HepG2 (cell line): ENCODE data around the gene ABCC3. TPM values are rescaled to one million over a fixed set of nuclear protein-coding genes. Genes with fewer than 3 reads are reported as not detected.

Experiments used
- ASH2L ChIP-seq: fragments of 300-600, 200-600 bp; sonication (generic); IDR thresholded peaks from 2 replicates; pipeline ENCODE4 v1.7.0; 2017; ENCODE audit warnings: low read depth, mild to moderate bottlenecking, moderate library complexity, mixed read lengths, low read length; ENCODE audit not compliant: insufficient read length
- ATF7 ChIP-seq, 2 experiments: fragments of 450-650 bp in 1 of 2; sonication (generic) in 1 of 2; formaldehyde crosslinking in 1 of 2; IDR thresholded peaks; 2 replicates each; pipeline versions ENCODE4 v1.4.0 to v1.6.1; 2016 to 2020; ENCODE audit warnings: antibody characterized with exemption in 1 of 2, mild to moderate bottlenecking in 1 of 2, missing genetic modification reagents in 1 of 2
- FOSL1 ChIP-seq: sonication (generic); formaldehyde crosslinking; IDR thresholded peaks from 2 replicates; pipeline ENCODE4 v1.9.0; 2021; ENCODE audit warnings: missing genetic modification reagents, borderline replicate concordance
- MXD4 ChIP-seq: IDR thresholded peaks from 2 replicates; pipeline ENCODE4 v1.6.1; 2016; ENCODE audit warnings: mild to moderate bottlenecking, missing biosample characterization, missing genetic modification reagents
- SP5 ChIP-seq: IDR thresholded peaks from 2 replicates; pipeline ENCODE4 v1.6.1; 2016; ENCODE audit warnings: low read depth, borderline replicate concordance
- THAP11 ChIP-seq: IDR thresholded peaks from 2 replicates; pipeline ENCODE4 v1.6.1; 2016; ENCODE audit warnings: missing biosample characterization, missing genetic modification reagents
- ZBTB3 ChIP-seq: sonication (generic); formaldehyde crosslinking; IDR thresholded peaks from 2 replicates; pipeline ENCODE4 v1.4.0; 2020; ENCODE audit warnings: low read depth, mild to moderate bottlenecking, moderate library complexity, missing genetic modification reagents, borderline replicate concordance
- ZKSCAN1 ChIP-seq: fragments of 150-350 bp; IDR thresholded peaks from 2 replicates; pipeline ENCODE4 v1.6.1; 2014; ENCODE audit warnings: low read length
- ZNF564 ChIP-seq: sonication (generic); formaldehyde crosslinking; IDR thresholded peaks from 2 replicates; pipeline ENCODE4 v1.8.1; 2023; ENCODE audit warnings: mild to moderate bottlenecking, missing genetic modification reagents
- ZNF670 ChIP-seq: sonication (generic); formaldehyde crosslinking; IDR thresholded peaks from 2 replicates; pipeline ENCODE4 v1.8.0; 2022; ENCODE audit warnings: mild to moderate bottlenecking, missing genetic modification reagents, borderline replicate concordance
- ZNF775 ChIP-seq: sonication (generic); formaldehyde crosslinking; IDR thresholded peaks from 2 replicates; pipeline ENCODE4 v1.4.0; 2020; ENCODE audit warnings: missing genetic modification reagents, mild to moderate bottlenecking, moderate library complexity, borderline replicate concordance
- polyA plus RNA-seq, 8 experiments: library from polyadenylated mRNA; depleted of rRNA in 3 of 8; stranded (reverse) in 7 of 8; unstranded in 1 of 8; fragments of >200 nt; fragmentation: Illumina TruSeq in 4 of 8; extraction: Trizol in 4 of 8; gene quantifications; 2 replicates each; pipeline versions ENCODE4 v1.2.1 to v1.2.3, GENCODE V29; 2011 to 2016; ENCODE audit warnings: low read depth in 4 of 8, missing spikeins in 1 of 8, mixed read lengths in 1 of 8; ENCODE audit not compliant: insufficient read depth in 1 of 8
- total RNA-seq, 5 experiments: library from RNA; depleted of rRNA; stranded (reverse); fragments of >200 nt; fragmentation: Illumina TruSeq; extraction: Trizol; gene quantifications; 2 replicates each; pipeline ENCODE4 v1.2.3, GENCODE V29; 2016; ENCODE audit warnings: low read depth in 1 of 5
- TF ChIP-seq, protein P1 (sequence below): sonication (generic); formaldehyde crosslinking; IDR thresholded peaks from 2 replicates; pipeline ENCODE4 v1.4.0; 2020; ENCODE audit warnings: missing genetic modification reagents
- TF ChIP-seq, protein P2 (sequence below): sonication (generic); formaldehyde crosslinking; IDR thresholded peaks from 2 replicates; pipeline ENCODE4 v1.9.0; 2021; ENCODE audit warnings: missing genetic modification reagents, borderline replicate concordance
- TF ChIP-seq, protein P3 (sequence below): sonication (generic); formaldehyde crosslinking; IDR thresholded peaks from 2 replicates; pipeline ENCODE4 v1.5.0; 2020; ENCODE audit warnings: mild to moderate bottlenecking, missing genetic modification reagents, borderline replicate concordance

The ABCC3 gene
- total and polyA plus RNA-seq, 2 of the 13 experiments (the other 11 are each of a cell fraction or from before 2014, with no cell fraction given) = 25.2 to 50.7 TPM

DNA sequence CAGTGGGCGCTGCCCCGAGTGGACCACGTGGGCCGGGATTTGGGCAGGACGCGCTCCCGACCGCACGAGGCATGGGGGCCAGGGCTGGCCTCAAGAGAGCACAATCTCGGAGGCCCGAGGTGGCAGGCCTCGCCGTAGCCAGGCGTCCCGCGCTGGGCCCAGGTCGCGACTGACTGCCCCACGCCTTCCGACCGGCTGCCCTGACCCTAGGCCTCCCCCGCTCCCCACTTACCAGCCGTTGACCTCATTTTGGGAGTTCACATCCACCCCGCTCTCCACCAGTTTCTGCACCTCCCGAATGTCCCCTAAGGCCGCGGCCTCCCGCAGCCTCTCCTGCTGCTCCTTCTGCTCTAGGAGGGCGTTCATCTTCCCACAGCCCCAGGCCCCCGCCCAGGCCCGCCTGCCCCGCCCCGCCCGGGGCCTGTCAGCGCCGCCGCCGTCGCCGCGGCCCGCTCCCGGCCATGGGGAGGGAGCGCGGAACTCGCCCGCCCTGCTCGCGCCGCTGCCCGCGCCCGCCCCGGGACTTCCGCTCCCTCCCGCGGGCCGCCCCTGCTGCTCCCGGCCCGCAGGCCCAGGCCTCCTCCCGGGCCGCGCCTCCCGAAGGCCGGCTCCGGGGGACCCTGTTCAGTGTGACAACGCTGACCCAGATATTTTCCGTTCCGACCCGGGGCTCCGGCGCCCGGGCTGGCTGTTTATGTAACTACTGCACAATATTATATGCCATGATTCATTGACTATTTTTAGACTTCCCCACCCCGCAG is 72.8 kb downstream of the ABCC3 start, which contains the start of gene ANKRD40 (continued):
- TF ChIP-seq, protein P1, sequence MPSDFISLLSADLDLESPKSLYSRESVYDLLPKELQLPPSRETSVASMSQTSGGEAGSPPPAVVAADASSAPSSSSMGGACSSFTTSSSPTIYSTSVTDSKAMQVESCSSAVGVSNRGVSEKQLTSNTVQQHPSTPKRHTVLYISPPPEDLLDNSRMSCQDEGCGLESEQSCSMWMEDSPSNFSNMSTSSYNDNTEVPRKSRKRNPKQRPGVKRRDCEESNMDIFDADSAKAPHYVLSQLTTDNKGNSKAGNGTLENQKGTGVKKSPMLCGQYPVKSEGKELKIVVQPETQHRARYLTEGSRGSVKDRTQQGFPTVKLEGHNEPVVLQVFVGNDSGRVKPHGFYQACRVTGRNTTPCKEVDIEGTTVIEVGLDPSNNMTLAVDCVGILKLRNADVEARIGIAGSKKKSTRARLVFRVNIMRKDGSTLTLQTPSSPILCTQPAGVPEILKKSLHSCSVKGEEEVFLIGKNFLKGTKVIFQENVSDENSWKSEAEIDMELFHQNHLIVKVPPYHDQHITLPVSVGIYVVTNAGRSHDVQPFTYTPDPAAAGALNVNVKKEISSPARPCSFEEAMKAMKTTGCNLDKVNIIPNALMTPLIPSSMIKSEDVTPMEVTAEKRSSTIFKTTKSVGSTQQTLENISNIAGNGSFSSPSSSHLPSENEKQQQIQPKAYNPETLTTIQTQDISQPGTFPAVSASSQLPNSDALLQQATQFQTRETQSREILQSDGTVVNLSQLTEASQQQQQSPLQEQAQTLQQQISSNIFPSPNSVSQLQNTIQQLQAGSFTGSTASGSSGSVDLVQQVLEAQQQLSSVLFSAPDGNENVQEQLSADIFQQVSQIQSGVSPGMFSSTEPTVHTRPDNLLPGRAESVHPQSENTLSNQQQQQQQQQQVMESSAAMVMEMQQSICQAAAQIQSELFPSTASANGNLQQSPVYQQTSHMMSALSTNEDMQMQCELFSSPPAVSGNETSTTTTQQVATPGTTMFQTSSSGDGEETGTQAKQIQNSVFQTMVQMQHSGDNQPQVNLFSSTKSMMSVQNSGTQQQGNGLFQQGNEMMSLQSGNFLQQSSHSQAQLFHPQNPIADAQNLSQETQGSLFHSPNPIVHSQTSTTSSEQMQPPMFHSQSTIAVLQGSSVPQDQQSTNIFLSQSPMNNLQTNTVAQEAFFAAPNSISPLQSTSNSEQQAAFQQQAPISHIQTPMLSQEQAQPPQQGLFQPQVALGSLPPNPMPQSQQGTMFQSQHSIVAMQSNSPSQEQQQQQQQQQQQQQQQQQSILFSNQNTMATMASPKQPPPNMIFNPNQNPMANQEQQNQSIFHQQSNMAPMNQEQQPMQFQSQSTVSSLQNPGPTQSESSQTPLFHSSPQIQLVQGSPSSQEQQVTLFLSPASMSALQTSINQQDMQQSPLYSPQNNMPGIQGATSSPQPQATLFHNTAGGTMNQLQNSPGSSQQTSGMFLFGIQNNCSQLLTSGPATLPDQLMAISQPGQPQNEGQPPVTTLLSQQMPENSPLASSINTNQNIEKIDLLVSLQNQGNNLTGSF (CRISPR knock-in tag) = peak; percentile 72
- no peak for TF ChIP-seq ZNF775 (CRISPR knock-in tag)
- TF ChIP-seq, protein P2, sequence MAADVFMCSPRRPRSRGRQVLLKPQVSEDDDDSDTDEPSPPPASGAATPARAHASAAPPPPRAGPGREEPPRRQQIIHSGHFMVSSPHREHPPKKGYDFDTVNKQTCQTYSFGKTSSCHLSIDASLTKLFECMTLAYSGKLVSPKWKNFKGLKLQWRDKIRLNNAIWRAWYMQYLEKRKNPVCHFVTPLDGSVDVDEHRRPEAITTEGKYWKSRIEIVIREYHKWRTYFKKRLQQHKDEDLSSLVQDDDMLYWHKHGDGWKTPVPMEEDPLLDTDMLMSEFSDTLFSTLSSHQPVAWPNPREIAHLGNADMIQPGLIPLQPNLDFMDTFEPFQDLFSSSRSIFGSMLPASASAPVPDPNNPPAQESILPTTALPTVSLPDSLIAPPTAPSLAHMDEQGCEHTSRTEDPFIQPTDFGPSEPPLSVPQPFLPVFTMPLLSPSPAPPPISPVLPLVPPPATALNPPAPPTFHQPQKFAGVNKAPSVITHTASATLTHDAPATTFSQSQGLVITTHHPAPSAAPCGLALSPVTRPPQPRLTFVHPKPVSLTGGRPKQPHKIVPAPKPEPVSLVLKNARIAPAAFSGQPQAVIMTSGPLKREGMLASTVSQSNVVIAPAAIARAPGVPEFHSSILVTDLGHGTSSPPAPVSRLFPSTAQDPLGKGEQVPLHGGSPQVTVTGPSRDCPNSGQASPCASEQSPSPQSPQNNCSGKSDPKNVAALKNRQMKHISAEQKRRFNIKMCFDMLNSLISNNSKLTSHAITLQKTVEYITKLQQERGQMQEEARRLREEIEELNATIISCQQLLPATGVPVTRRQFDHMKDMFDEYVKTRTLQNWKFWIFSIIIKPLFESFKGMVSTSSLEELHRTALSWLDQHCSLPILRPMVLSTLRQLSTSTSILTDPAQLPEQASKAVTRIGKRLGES (CRISPR knock-in tag) = 0 out of 2 replicates have a peak, but pooled peaks have one; percentile 56
- 0 out of 2 replicates have a peak, but pooled peaks have one; percentile 52 for TF ChIP-seq ZKSCAN1
- 0 out of 2 replicates have a peak, but pooled peaks have one; percentile 49 for TF ChIP-seq FOSL1 (CRISPR knock-in tag)
- peak; percentile 91 for TF ChIP-seq THAP11 (CRISPR knock-in tag)
- TF ChIP-seq SP5 (CRISPR knock-in tag) = peak; percentile 43; the same call in 1 of the 2 replicates
- TF ChIP-seq, protein P3, sequence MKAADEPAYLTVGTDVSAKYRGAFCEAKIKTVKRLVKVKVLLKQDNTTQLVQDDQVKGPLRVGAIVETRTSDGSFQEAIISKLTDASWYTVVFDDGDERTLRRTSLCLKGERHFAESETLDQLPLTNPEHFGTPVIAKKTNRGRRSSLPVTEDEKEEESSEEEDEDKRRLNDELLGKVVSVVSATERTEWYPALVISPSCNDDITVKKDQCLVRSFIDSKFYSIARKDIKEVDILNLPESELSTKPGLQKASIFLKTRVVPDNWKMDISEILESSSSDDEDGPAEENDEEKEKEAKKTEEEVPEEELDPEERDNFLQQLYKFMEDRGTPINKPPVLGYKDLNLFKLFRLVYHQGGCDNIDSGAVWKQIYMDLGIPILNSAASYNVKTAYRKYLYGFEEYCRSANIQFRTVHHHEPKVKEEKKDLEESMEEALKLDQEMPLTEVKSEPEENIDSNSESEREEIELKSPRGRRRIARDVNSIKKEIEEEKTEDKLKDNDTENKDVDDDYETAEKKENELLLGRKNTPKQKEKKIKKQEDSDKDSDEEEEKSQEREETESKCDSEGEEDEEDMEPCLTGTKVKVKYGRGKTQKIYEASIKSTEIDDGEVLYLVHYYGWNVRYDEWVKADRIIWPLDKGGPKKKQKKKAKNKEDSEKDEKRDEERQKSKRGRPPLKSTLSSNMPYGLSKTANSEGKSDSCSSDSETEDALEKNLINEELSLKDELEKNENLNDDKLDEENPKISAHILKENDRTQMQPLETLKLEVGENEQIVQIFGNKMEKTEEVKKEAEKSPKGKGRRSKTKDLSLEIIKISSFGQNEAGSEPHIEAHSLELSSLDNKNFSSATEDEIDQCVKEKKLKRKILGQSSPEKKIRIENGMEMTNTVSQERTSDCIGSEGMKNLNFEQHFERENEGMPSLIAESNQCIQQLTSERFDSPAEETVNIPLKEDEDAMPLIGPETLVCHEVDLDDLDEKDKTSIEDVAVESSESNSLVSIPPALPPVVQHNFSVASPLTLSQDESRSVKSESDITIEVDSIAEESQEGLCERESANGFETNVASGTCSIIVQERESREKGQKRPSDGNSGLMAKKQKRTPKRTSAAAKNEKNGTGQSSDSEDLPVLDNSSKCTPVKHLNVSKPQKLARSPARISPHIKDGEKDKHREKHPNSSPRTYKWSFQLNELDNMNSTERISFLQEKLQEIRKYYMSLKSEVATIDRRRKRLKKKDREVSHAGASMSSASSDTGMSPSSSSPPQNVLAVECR (CRISPR knock-in tag) = peak; percentile 78
- peak; percentile 51; the same call in 1 of the 2 replicates for TF ChIP-seq ZNF670
- peak; percentile 44; the same call in 1 of the 2 replicates for TF ChIP-seq MXD4 (CRISPR knock-in tag)
- peak; percentile 99 for TF ChIP-seq ASH2L
- TF ChIP-seq ZBTB3 (CRISPR knock-in tag) = 0 out of 2 replicates have a peak, but pooled peaks have one; percentile 41
- TF ChIP-seq ATF7 (IDR thresholded peaks at IDR 0.05) = no peak
- no peak for TF ChIP-seq ATF7 (CRISPR knock-in tag; IDR thresholded peaks at IDR 0.05)
- TF ChIP-seq ZNF564 (CRISPR knock-in tag) = peak; percentile 93
